HG02588 (cell line): ENCODE data around the gene CTIF.

Experiments used
- ATAC-seq: cut with Tn5 transposase; IDR thresholded peaks from one replicate; pipeline ENCODE4 v1.9.1; 2021; ENCODE audit warnings: mild to moderate bottlenecking, moderate library complexity; ENCODE audit not compliant: unreplicated experiment

The CTIF gene

DNA sequence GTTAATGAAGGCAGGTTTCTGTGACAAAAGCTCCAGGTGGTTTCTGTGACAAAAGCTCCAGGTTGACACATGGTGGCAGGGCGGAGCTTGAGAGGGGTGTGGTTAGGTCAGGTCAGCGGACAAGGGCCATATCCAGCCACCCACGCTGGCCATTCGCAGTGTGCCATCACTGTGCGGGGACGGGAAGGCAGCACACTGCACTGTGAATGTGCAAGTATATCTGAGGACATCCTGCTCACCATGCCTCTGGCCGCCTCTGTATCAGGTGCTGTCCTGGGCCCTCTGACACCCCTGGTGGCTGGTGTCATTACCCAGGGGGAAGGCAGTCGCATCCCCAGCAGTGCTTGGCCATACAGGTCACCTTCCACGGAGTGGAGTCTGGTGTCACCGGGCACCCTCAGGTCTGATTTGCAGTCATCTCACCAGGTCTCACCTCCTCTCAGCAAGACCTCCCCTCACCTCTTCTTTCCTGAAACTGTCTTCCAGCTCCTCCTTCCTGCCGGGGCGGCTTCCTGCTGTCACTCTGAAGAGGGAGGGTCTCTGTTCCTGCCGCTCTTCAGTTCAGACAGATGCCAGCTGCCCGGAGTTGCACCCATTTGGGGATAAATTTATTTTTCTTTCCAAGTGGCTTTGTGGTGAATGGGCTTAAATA lies 34.9 kb downstream of the CTIF start:
- ATAC-seq, result no peak

DNA sequence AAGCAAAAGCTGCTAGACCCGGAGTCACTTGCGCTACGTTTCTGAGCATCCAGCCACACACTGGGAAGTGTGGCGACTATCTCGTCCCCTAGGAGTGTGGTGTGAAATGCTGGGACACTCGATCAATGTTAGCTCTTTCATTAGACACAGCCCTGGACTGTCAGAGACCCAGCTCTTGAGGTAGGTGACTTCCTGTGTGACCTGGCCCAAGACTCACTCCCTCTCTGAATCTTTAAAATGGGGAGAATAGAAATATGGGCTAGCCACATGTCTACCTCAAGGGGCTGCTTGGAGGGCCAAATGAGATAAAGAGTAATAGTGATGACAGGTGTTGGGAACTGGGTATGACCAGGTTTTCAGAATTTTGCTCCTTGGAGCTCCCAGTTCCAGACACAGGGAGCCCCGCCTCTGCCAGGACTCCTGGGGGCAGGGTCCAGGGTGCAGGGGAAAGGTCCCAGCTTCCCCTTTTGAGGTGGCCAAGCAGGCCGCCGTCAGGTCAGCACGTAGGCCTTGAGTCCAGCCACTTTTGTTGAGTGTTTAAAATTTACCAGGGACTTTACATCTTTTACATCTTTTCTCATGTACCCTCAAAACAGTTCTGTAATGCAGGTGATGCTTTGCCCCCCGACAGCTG lies 36.0 kb downstream of the CTIF start:
- ATAC-seq, result no peak

DNA sequence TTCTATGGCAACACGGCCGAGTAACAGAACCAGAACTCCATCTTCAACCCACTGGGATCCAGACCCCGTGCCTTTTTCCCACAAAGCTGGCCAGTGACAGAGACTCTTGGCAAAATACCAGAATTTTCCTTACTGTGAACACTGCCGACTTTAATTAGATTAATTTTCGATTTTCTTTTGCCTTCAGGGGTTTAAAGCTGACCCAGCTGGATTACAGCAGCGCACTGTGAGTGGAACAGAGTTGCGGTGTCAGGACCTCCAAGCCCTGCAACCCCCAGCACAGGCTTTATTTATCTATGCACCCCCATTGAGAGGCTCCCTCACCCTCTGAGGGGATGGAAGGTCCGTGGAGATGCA lies 36.4 kb downstream of the CTIF start:
- ATAC-seq, result no peak

DNA sequence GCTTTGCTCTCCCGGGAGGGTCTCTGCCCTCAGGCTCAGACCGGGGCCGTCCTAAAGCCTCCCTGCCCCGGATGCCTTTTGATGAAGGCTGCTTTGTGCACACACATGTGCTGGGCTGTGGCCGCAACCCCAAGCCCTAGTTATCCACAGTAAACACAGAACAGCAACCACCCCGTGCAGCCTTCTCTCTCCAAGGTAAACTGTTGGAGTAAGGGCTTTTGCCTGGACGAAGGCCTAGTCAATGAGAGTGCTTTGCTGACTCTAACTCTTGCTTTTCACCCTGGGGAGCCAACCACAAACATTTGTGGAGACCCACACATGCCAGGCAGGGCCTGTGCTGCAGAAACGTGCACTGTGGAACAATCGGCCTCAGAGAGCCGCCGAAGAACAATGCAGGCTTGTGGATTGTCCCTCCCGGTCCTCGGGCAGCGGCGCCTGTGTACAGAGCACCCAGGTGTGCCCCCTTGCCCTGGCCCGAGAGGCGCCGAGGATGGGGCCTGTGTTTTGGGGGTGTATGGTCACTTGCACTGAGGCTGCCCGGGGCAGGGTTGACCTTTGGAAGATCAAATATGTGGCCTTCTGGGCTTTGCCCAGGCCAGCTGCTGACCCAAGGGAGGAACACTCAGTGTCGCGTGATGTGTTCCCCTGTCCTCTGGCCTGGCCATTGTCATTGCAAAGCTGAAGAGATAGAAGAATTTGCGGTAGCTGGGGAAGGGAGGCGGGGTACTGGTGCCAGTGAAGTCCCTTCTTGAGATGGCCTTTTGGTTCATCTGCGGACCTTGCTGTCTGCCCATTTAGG lies 37.0 kb downstream of the CTIF start:
- ATAC-seq, result no peak

DNA sequence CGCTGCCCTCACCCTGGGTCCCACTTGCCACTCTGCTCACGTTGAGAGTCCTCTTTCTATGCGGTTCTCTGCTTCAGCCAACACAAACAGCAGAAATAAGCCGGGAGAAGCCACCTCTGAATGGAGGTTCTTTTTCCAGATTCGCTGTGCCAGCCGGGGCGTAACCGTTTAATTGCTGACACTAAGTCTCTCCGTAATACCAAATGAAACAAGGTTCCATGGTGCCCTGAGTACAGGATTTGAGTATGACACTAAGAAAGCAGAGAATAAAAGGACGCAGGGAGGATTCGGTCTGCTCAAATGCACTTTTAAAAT lies 37.6 kb downstream of the CTIF start:
- ATAC-seq, result no peak

DNA sequence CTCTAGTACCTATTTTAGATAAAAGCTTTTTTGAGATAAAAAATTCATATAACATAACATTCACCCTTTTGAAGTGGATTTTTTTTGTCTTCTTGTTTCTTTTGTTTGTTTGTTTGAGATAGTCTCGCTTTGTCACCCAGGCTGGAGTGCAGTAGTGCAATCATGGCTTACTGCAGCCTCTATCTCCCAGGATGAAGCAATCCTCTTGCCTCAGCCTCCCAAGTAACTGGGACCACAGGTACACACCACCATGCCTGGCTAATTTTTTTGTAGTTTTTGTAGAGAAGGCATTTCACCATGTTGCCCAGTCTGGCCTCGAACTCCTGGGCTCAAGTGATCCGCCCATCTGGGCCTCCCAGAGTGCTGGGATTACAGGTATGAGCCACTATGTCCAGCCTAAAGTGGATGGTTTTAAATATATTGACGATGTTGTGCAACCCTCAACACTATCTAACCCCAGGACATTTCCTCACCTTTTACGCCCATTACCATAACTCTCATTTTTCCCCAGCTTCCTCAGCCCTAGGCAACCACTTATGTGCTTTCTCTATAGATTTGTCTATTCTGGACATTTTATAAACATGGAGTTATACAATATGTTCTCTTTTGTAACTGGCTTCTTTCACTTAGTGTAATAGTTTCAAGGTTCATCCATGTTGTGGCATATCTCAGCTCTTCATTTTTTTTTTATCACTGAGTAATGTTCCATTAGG lies 38.8 kb downstream of the CTIF start:
- no peak for ATAC-seq

DNA sequence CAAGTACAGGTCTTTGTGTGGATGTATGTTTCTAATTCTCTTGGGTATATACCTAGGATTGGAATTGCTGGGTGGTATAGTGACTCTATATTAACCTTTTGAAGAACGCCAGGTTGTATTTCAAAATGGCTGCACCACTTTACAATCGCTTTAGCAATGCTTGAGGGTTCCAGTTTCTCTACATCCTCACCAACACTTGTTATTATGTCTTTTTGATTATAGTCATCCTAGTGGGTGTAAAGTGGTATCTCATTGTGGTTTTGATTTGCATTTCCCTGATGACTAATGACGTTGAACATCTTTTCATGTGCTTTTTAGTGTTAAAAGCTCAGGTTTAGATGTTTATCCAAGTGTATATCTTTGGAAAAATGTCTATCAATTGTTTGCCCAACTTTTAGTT lies 39.5 kb downstream of the CTIF start:
- no peak for ATAC-seq

DNA sequence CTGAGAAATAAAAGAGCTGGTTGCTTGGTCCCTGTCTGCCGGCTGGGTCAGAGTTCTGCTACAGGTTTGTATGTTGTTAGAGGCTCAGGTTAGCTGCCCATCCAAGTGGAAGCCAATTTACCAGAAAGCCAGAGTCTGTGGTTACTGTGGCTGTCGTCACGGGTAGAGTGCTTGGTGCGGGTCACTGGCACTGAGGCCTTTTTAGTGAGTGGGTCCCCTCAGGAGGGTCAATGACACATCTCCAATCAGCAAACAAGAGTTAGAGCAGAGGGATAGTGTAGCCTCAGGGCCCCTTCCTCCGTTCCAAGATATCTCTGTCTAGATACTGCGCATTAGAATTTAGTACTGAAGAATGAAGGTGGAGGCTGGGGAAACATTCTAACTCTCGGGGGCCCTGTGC lies 41.2 kb downstream of the CTIF start:
- ATAC-seq, result no peak

DNA sequence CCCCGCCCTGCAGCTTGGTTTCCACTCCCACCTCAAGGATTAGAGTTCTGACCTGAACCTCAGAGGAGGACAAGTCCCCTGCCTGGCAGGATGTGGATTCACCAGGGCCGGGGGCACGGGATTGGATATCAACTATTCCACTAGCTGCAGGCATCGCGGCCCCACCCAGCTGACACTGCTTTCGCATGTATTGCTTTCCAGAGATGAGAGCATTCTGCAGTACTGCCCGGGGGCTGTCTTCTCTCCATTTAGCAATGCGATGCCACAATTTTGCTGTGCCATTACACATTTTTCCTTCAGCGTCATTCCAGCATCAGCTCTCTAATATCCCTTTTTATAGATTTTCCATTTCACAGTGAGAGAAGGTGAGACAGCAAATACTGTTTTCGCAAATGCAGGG lies 42.0 kb downstream of the CTIF start:
- ATAC-seq, result no peak

DNA sequence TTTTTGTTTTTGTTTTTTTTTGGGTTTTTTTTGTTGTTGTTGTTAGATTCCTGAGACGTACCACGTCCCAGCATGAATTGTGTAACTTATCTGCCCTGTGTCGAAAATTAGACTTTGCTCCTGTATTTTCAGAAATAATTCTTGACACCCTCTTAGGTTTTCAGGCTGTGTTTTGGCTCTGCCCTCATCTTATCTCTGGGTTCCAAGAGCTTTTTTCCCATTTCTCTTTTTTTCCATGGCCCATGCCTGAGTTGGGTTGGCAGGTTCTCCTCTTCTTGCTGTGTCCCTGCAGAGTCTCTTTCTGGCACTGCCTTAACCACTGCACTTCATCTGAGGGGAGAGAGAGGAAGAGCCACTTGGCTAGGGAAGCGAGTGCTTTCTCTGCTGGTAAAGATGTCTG lies 42.4 kb downstream of the CTIF start:
- ATAC-seq, result no peak

DNA sequence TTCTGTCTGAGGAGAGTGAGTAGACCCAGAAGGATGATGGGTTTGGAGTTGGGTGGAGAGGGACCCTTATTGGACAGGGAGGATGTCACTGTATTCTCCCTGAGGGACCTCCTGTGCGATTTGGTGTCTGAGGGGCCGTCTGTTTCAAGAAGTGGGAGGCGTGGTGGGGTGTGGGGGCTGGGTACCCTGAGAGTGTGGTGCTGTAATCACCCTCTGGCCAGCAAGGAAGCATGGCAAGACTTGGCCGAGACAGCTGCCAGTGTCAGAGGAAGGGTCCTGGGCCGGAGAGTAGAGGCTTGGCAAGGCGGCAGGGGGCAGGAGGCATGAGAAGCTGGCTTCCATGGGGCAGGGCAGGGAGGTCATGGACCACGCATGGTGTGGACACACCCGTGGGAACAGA lies 43.1 kb downstream of the CTIF start:
- no peak for ATAC-seq

DNA sequence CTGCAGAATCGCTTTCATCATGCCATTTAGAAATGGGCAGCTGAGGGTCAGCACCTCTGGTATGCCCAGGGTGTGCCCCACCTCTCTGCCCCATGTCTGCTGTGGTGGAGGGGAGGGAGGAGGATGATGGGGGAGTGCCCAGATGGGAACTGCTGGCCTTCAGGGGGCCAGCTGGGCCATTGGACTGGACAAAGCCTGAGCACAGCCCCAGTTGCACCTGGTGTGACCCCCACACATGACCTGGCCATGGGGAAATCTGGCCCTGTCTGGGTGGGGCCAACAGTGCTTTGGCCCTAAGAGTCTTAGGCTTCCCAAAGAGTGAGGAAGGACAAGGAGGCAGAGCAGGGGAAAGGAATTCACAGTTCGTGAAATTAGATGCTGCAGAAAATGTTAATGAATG lies 44.1 kb downstream of the CTIF start:
- ATAC-seq, result no peak

DNA sequence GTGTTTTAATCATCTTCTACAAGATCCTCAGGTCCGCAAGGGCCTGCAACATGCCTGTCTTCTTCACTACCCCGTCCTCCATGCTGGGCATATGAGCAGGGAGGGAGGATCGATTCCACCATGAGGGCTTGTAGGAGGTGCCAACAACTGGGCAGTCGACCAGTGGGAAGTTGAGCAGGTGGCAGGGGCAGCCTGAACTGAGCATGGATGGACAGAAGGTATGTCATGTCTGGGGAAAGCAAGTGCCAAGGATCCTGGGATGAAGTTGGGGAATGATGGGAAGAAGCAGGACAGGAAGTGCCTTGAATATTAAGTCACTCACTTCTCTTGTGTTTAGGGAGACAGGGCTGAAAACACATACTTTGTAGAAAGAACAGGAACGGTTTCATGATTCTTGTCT lies 44.7 kb downstream of the CTIF start:
- no peak for ATAC-seq

DNA sequence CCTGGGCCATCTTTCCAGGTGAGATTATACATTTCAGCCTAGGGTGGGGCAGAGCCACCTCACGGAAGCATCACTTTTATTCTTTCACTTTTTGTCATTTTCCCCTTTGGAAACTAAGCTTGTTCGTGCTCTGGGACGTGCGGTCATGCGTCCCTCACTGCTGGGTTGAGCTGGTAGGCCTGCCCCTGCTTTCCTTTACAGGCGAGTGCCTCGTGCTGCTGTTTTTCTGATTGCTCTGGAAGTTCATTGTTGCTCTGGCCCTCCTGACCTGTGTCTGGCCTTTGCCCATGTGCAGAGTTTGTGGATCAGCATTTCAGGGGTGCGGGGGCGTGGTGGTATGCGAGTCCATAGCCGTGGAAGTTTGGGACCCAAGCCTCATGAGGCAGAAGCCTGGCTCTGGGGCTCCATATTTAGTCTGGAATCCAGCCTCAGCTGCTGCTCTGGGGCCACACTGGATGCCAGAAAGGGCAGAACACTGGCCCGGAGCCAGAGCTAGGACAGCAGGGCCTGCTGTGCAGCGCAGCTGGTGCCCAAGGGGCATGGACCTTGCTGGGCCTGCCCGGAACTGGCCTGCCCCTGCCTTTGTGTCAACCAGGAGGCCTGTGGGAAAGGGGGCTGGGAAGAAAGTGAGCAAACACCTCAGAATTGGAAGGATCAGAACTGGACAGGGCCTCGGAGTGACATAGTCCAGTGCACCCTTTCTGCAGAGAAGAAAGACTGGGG lies 51.1 kb downstream of the CTIF start:
- ATAC-seq, result no peak

DNA sequence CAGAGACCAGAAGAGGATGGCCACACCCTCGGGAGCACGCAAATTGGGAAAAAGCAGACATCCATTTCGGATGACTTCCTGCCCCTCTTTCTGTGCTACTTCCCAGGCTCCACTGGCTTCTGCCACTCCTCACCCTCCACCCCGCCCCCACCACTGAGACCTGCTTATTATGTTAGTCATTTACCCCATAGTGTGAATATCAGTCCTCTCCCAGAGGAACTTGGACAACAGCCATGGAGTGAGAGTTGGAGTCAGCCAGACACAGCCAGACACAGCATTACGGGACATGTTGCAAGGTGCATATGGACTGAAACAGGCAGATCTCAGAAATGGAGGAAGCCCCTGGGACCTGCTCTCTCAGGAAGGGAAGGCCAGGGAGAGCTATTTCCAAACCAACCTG lies 51.8 kb downstream of the CTIF start:
- ATAC-seq, result no peak

DNA sequence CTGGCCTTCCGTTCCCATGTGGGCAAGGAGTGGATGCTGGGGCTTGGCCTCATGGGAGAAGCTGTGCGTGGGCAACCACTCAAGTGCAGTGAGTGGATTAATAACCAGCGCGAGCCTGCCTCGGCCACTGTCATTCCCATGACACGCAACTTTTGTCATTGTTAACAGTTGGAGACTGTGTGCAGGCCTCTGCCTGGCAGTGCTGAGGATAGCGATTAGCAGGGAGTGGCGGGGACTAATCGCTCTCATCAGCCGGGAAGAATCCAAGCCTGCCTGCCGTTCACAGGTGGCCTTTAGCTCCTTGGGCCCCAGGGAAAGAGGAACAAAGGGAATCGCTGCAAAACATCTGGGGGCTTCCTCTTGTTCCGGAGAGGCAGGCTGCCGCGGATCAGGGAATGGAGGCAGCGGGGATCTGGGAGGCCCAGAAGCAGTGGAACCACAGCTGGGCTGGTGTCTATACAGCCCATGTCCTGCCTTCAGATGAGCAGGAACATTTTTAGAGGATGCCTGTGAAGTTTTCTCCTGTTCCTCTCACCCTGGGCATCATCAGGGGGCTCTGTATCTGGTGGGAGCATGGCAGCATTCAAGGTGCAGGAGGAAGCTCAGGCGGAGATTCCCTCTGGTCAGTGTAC lies 53.8 kb downstream of the CTIF start:
- no peak for ATAC-seq

DNA sequence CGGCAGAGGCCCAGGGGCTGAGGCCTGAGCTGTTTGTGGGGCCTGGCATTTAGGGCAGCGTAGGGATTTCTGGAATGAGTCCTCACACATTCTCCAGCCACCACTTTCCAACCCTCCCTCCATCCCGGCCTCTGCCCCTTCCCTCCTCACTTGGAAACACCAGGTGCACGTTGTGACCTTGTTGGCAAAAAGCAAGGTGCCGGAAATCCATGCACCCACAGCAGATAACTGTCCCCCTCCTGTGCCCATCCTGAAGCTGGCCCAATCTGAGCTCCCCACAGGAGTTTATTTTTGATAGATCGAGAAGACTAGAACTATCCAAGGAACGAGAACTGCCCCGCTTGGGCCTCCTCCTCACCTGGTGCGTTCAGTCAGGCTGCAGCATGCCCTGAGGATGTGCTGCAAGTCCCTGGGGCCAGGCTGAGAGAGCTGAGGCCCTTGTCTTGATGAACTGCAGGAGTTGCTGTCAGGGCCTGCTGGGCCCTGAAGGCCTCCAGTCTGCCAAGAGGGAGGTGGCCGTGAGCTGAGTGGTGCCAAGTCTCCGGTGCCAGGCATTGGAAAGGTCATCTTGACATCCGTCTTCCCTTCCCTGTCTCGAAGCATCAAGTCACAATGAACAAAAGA lies 55.8 kb downstream of the CTIF start:
- no peak for ATAC-seq

DNA sequence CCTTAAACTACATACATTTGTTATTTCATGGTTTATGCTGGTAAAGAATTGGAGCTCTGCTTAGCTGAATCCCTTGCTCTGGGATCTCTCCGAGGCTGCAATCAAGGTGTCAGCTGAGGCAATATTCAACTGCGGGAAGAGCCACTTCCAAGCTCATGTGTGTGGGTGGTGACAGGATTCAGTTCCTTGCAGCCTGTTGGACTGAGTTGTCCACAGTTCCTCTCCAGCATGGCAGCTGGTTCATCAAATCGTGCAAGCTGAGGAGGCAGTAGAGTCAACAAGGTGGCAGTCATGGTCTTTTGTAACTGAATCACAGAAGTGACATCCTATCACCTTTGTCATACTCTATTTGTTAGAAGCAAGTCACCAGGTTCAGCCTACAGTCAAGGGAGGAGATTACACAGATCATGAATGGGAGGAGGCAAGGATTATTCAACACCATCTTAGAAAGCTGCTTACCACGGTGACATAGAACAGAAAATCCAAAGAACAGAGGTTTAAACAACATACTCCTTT lies 56.9 kb downstream of the CTIF start:
- no peak for ATAC-seq

DNA sequence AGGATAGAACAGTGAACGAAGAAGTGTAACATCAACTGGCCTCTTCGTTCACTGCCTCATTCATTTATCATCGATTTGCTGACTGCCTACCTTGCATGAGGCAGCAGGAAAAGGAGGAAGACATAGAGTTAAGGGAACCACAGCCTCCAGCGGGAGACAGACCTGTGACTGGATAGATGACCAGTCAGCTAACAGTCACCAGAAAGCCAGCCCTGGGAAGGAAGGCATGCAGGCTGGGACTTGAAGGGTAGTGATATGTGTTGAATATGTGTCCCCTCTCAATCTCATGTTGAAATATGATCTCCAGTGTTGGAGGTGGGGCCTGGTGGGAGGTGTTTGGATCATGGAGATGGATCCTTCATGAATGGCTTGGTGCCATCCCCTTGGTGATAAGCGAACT lies 58.3 kb downstream of the CTIF start:
- ATAC-seq, result no peak

DNA sequence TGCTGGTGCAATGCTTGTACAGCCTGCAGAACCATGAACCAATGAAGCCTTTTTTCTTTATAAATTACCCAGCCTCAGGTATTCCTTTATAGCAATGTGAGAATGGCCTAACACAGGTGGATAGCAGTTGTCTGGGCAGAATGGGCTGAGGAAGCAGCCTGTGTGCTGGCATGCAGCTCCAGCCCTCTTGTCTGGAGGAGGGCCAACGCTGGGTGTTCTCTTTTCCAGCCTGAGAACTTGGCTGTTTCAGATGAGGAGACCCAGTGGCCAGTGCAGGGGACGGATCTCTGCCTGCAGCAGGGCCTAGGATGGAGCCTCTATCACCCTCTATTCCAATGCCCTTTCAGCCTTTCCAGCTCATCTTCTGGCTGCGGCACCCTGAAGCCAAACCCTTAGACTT lies 58.8 kb downstream of the CTIF start:
- no peak for ATAC-seq
